Activated B cell treated with CpG ODN at 0.5 μM for 24 hours (primary cell): ENCODE measurements around the gene SHPK. TPM values are rescaled to one million over a fixed set of nuclear protein-coding genes. Genes with fewer than 3 reads are reported as not detected.

ENCODE experiments used
- ATAC-seq: fragments of 200-7000 bp; cut with Tn5 transposase; one replicate; pipeline ENCODE4 v1.10.0; 2021; ENCODE audit warnings: low read depth, mild to moderate bottlenecking, moderate library complexity
- CTCF ChIA-PET: fragments of 350-600 bp; sonication (Branson Sonifier 250); formaldehyde crosslinking; loops from one replicate; lab custom pipeline; 2021; ENCODE audit warnings: antibody characterized with exemption; lab: Charles Lee
- POLR2A ChIA-PET: fragments of 350-600 bp; sonication (Branson Sonifier 250); formaldehyde crosslinking; loops from one replicate; lab custom pipeline; 2021; ENCODE audit warnings: antibody characterized with exemption; lab: Charles Lee
- DNase-seq: peaks from one replicate; pipeline ENCODE4 v3.0.0; 2022
- H3K27ac Mint-ChIP-seq: one replicate; pipeline ENCODE4 v1.8.0; 2020; ENCODE audit warnings: mixed read lengths
- H3K27me3 Mint-ChIP-seq: one replicate; pipeline ENCODE4 v1.8.0; 2021; ENCODE audit warnings: mixed read lengths
- H3K36me3 Mint-ChIP-seq: one replicate; pipeline ENCODE4 v1.8.0; 2021; ENCODE audit warnings: low read depth, mixed read lengths
- H3K4me1 Mint-ChIP-seq: one replicate; pipeline ENCODE4 v1.8.0; 2021; ENCODE audit warnings: mixed read lengths
- H3K4me3 Mint-ChIP-seq: one replicate; pipeline ENCODE4 v1.8.0; 2020; ENCODE audit warnings: mild to moderate bottlenecking, mixed read lengths
- H3K9me3 Mint-ChIP-seq: one replicate; pipeline ENCODE4 v1.8.0; 2020; ENCODE audit warnings: mixed read lengths
- intact Hi-C: fragments of 100-400 bp; cut with micrococcal nuclease; formaldehyde crosslinking; loops from one replicate; pipeline ENCODE4 v1.15.1; 2024
- total RNA-seq: library from RNA; stranded (reverse); gene quantifications from 2 replicates; pipeline ENCODE4 v1.2.3, GENCODE V29; 2022
- TF ChIP-seq, protein P1 (sequence below): fragments of 200-600 bp; IDR thresholded peaks from one replicate; pipeline ENCODE4 v1.8.0; 2022; ENCODE audit warnings: antibody characterized with exemption, mild to moderate bottlenecking

SHPK gene
- total RNA-seq, 1 donor from 2014 or later: 9.5 TPM

DNA sequence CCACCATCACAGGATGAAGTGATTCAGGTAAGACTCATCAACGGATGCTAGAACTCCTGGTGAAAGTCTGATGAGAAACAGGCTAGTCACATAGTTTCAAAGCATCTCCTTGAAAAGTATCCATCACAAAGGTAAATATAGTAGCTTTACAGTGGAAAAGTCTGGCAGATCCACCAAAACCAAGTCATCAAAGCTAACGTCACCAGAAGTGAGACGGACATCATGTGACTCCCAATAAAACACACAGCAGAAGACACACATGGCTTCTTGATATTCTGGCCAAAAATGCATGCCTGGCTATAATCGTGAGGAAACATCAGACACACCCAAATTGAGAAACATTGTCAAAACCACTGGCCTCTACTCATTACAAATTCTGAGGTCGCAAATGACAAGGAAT lies 60.5 kb downstream of the SHPK start:
- H3K4me1 Mint-ChIP-seq: no peaks in the 10 kb centered on the region
- CTCF ChIA-PET: no interaction called here
- no peak overlapping the region for H3K4me3 Mint-ChIP-seq
- DNase-seq (no peak), ATAC-seq (no peak)
- POLR2A ChIA-PET: no interaction called here
- H3K9me3 Mint-ChIP-seq: no peaks in the 10 kb centered on the region
- no peak overlapping the region for H3K27ac Mint-ChIP-seq
- intact Hi-C loops: no loop called here
- no peaks in the 10 kb centered on the region for H3K27me3 Mint-ChIP-seq
- H3K36me3 Mint-ChIP-seq: peaks cover 7% of the 10 kb centered on the region
- TF ChIP-seq, protein P1, sequence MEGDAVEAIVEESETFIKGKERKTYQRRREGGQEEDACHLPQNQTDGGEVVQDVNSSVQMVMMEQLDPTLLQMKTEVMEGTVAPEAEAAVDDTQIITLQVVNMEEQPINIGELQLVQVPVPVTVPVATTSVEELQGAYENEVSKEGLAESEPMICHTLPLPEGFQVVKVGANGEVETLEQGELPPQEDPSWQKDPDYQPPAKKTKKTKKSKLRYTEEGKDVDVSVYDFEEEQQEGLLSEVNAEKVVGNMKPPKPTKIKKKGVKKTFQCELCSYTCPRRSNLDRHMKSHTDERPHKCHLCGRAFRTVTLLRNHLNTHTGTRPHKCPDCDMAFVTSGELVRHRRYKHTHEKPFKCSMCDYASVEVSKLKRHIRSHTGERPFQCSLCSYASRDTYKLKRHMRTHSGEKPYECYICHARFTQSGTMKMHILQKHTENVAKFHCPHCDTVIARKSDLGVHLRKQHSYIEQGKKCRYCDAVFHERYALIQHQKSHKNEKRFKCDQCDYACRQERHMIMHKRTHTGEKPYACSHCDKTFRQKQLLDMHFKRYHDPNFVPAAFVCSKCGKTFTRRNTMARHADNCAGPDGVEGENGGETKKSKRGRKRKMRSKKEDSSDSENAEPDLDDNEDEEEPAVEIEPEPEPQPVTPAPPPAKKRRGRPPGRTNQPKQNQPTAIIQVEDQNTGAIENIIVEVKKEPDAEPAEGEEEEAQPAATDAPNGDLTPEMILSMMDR: no peak

DNA sequence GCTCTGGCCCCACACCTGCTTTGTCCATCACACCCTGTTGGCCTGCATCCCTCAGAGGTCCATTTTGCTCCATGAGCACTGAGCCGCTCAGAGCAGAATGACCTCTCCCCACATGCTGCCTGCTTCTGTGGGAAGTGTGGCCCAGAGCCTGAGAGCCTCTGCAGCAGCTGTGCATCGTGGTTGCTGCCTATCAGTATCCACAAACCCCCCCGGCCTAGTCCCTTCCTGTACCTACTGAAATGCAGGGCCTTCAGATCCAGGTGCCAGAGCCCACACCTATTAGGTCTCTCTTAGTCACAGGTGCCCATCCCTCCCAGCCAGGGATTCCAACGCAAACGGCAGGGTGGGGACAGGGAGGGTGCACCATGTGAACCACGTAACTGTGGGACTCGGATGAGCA lies 61.8 kb downstream of the SHPK start:
- H3K4me3 Mint-ChIP-seq: no peak overlapping the region
- TF ChIP-seq, protein P1: no peak
- H3K4me1 Mint-ChIP-seq: no peaks in the 10 kb centered on the region
- H3K36me3 Mint-ChIP-seq: peaks cover 8% of the 10 kb centered on the region
- ChIA-PET POLR2A (no interaction called here), CTCF (no interaction called here)
- ATAC-seq: no peak
- intact Hi-C loops: no loop called here
- H3K9me3 Mint-ChIP-seq: no peaks in the 10 kb centered on the region
- no peak overlapping the region for H3K27ac Mint-ChIP-seq
- DNase-seq: no peak
- H3K27me3 Mint-ChIP-seq: no peaks in the 10 kb centered on the region

DNA sequence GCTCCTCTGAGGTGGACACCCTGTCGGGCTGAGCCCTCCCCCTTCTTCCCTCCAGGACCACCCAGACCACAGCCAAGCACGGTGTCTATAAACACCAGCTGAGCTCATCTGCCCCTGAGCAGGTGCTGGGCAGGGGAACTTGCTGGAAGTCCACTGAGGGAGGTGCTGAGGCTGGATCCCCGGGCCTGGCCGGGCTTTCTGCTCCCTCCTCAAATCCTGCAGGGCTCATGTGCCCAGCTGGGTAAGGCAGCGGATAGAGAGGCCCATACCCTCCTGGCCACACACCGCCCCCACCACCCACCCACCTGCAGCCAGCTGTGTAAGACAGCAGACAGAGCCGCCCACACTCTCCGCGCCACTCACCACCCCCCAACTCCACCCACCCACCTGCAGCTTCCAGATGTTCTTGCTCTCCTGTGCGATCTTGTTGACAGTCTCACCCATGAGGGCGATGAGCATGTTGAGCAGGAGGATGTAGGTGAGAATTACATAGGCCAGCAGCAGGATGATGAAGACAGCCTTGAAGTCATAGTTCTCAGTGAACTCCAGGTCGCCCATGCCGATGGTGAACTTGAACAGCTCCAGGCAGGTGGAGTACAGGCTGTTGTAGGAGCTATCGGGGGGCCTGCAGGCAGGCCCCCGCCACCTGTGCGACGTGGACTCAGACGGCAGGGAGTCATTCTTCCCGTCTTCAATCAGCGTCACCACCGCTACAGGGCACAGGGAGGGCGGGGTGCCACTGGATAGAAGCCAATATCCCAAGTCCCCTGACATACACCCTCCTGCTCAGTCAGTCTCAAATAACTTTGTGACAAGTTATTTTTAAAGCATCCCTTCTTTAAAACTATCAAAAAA lies 62.6 kb downstream of the SHPK start:
- H3K36me3 Mint-ChIP-seq: peaks cover 8% of the 10 kb centered on the region
- intact Hi-C loops: no loop called here
- no peak for ATAC-seq
- H3K4me3 Mint-ChIP-seq: no peak overlapping the region
- DNase-seq: no peak
- no peaks in the 10 kb centered on the region for H3K4me1 Mint-ChIP-seq
- ChIA-PET CTCF (no interaction called here), POLR2A (interaction anchor here (1.0 kb wide), 1 partner anchor 15 kb away, joined by 4 read pairs; no protein-coding TSS in a partner anchor)
- no peak overlapping the region for H3K27ac Mint-ChIP-seq
- TF ChIP-seq, protein P1: no peak
- H3K9me3 Mint-ChIP-seq: no peaks in the 10 kb centered on the region
- H3K27me3 Mint-ChIP-seq: no peaks in the 10 kb centered on the region

- TF ChIP-seq, protein P1: no peak
Measured at GRCh38 chr17:3572231-3572630, 63.8 kb downstream of the SHPK start.

DNA sequence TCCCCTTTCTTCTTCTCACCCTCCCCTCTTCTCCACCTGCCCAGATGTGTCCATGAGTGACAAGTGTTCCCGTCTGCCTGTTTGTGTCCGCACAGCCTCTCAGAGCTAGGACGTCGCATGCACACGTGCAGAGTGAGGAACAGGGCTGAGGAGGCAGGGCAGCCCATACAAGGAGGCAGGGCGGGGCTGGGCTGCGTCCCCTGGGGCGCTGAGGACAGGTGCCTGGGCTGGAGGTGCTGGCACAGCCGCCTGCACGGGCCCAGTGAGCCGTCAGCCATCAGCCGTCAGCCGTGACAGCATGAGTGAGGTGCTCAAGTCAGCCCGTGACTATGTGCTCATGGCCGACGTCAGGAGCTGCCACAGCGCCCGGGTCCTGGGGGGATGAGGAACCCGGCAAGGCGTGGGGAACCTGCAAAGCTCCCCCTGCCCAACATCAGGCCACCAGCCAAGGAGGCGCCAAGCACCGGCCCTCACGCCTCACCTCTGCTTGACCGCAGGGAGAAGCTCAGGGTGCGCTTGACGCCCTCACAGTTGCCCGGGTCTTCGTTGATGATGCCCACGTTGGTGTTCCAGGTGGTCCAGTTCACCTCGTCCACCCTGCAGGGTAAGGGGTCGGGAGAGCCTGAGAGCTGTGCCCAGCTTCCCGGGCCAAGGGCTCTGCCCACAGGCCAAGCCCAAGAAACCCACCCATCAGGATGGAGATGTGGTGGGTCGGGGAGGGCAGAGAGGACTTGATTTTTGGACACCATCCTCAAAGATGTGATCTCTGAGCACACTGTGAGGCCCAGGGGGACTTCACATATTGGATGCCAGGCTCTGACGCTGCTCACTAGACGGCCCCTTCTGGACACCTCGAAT lies 64.8 kb downstream of the SHPK start:
- intact Hi-C loops: no loop called here
- DNase-seq: no peak
- no peaks in the 10 kb centered on the region for H3K4me1 Mint-ChIP-seq
- no peaks in the 10 kb centered on the region for H3K9me3 Mint-ChIP-seq
- TF ChIP-seq, protein P1: no peak
- no peak overlapping the region for H3K4me3 Mint-ChIP-seq
- H3K27ac Mint-ChIP-seq: no peak overlapping the region
- H3K27me3 Mint-ChIP-seq: no peaks in the 10 kb centered on the region
- ChIA-PET POLR2A (interaction anchor here (1.6 to 1.7 kb wide), 2 partner anchors 12 to 15 kb away, joined by 3 to 4 read pairs; no protein-coding TSS in a partner anchor), CTCF (no interaction called here)
- peak; percentile 60 for ATAC-seq
- H3K36me3 Mint-ChIP-seq: peaks cover 9% of the 10 kb centered on the region

More at GRCh38 chr17:3572231-3572630, 63.8 kb downstream of the SHPK start:
- no peak overlapping the region for H3K4me3 Mint-ChIP-seq
- ChIA-PET POLR2A (no interaction called here), CTCF (no interaction called here)
- H3K9me3 Mint-ChIP-seq: no peaks in the 10 kb centered on the region
- H3K36me3 Mint-ChIP-seq: peaks cover 10% of the 10 kb centered on the region
- intact Hi-C loops: no loop called here
- no peak overlapping the region for H3K27ac Mint-ChIP-seq
- H3K27me3 Mint-ChIP-seq: no peaks in the 10 kb centered on the region
- no peaks in the 10 kb centered on the region for H3K4me1 Mint-ChIP-seq
- DNase-seq (no peak), ATAC-seq (no peak)
